ENCODE results near the gene FOXP3.

Gene FOXP3

DNA sequence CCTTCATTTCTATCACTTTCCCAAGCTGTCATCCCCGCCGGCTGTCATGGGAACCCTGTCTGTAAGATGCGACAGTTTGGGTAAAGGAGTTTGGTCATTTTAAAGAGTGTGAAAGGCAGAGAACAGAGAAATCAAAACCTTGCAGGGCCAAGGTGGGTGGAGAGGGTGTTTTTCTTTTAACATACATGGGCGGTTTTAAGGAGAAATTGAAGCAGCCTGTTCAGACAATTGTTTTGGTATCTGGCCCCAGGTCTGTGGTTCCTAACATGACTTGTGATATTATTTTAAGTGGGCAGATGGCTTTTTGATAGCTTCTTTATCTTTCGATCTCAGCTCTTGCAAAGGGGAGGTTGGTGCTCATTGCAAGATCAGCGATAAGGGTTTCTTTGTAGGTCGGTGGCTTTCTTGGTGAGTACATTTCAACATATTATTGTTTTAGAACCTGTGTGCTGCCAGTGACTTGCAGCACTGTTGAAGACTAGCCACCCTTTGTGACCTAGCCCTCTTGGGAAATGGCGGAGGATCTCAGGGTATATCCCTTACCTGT, 8.7 kb upstream of the FOXP3 start:
- DNase-seq (ENCODE audit: low read depth, low spot score), result no peak

GRCh38 chrX:49272421-49272820, 7.9 kb upstream of the FOXP3 start:
- no peak for DNase-seq (ENCODE audit: low read depth, low spot score)

GRCh38 chrX:49271341-49271740, 6.8 kb upstream of the FOXP3 start:
- no peak for DNase-seq (ENCODE audit: low read depth, low spot score)

DNA sequence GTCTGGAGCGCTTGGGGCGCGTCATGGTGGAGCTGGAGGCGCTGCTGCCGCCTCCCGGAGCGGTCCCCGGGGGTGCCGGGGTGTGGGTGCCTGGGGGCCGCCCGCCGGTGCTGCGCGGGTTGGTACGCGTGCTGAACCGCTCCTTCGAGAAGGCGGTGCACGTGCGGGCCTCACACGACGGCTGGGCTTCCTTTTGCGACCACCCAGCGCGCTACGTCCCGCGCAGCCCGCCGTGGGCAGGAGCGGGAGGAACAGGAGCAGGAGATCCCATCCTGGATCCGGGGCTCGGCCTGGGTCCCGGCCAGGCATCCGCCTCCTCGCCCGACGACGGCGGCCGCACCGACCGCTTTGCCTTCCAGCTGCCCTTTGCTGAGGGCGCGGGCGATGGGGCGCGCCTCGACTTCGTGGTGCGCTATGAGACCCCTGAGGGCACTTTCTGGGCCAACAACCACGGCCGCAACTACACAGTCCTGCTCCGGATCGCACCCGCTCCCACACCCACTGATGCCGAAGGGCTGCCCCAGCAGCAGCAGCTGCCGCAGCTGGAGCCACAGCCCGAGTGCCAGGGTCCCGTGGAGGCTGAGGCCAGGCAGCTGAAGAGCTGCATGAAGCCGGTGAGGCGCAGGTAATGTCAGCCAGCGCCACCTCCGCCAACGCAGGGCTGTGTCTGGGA, 5.9 kb upstream of the FOXP3 start:
- DNase-seq (ENCODE audit: low read depth, low spot score), result no peak

DNA sequence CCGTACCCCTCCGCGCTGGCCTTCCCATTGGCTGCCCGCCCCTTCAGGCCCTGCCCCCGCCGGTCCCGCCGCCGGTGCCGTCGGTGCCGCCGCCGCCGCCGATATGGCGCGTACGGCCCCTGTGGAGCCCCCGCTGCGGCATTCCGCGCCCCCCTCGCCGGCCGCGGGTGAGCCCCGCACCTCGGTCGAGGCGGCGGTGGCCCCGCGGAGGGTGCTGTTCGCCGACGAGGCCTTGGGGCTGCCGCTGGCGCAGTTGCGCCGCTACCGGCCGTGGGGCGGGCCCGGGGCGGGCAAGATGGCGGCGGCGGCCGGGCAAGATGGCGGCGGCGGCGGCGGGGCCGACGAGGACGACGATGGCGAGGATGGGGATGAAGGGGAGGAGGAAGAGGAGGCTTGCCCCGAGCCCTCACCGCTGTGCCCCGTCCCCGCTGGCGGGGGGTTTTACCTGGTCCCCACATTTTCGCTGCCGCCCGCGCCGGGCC, 5.3 kb upstream of the FOXP3 start, which contains the start of gene PPP1R3F:
Gene PPP1R3F (plus strand): TSS at position 27 of the 482 bp plus-strand sequence. CDS start 77 bp downstream, at position 104.
- no peak for DNase-seq (ENCODE audit: low read depth, low spot score)

- peak; percentile 87 for DNase-seq (ENCODE audit: low read depth, low spot score)
Measured at GRCh38 chrX:49269010-49269766, 4.7 kb upstream of the FOXP3 start.

DNA sequence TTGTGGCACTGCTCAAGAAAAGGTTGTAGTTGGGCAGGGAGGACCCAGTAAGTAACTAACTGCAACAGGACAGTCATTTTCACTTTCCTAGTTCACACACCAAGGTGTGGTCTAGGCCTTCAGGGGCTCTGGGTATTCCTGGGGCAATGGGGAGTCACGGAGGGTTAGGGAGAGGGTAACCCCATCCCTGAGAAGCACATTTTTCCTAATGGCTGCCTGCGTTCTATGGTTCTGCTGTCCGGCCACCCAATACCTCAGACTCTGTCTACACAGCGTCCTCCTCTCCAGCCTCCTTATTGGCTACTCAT, 4.1 kb upstream of the FOXP3 start:
- DNase-seq (ENCODE audit: low read depth, low spot score), result no peak

GRCh38 chrX:49266523-49267445, 2.3 kb upstream of the FOXP3 start:
- no peak for DNase-seq (ENCODE audit: low read depth, low spot score)

DNA sequence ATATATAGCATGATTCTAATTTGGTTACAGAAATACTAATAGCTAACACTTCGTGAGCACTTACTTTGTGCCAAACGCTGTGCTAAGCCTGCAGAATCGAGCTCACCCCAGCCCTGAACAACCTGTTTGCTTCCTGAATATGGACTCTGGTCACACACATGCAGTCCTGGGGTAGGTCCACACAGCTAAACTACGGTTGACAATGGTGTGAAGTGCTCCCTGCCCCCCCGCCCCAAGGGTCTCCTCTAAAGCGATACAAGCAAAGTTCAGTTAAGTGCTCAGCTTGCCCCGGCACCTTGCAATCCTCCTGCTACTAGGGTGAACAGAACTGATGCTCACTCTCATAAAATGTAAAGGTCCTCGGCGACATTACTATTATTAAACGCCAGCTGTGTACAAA, 879 bp downstream of the FOXP3 start:
- no peak for DNase-seq (ENCODE audit: low read depth, low spot score)

- no peak for DNase-seq (ENCODE audit: low read depth, low spot score)
Measured at GRCh38 chrX:49262603-49263002, 1.9 kb downstream of the FOXP3 start.

DNA sequence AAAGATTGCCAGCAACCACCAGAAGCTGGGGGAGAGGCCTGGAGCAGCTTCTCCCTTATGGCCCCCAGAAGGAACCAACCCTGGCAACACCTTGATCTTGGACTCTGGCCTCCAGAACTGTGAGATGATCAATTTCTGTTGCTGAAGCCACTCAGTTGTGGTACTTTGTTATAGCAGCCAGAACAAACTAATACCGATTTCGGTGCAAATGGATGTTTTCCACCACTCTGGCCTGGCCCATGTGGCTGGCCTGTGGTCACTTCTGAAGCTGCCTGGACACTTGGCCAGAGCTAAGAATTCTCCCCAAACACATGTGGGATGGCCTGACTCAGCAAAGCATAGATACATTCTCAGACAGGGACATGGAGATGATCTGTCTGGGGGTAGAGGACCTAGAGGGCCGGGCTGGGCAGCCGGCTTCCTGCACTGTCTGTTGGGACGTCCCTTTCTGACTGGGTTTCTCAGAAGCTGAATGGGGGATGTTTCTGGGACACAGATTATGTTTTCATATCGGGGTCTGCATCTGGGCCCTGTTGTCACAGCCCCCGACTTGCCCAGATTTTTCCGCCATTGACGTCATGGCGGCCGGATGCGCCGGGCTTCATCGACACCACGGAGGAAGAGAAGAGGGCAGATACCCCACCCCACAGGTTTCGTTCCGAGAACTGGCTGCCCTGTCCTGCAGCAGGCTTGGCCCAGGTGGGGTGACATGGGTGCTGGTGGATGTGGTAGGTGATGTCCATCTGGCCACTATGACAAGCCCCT, 4.1 kb downstream of the FOXP3 start:
- DNase-seq (ENCODE audit: low read depth, low spot score), result no peak

GRCh38 chrX:49258749-49259124, 5.8 kb downstream of the FOXP3 start:
- DNase-seq (ENCODE audit: low read depth, low spot score), result no peak

DNA sequence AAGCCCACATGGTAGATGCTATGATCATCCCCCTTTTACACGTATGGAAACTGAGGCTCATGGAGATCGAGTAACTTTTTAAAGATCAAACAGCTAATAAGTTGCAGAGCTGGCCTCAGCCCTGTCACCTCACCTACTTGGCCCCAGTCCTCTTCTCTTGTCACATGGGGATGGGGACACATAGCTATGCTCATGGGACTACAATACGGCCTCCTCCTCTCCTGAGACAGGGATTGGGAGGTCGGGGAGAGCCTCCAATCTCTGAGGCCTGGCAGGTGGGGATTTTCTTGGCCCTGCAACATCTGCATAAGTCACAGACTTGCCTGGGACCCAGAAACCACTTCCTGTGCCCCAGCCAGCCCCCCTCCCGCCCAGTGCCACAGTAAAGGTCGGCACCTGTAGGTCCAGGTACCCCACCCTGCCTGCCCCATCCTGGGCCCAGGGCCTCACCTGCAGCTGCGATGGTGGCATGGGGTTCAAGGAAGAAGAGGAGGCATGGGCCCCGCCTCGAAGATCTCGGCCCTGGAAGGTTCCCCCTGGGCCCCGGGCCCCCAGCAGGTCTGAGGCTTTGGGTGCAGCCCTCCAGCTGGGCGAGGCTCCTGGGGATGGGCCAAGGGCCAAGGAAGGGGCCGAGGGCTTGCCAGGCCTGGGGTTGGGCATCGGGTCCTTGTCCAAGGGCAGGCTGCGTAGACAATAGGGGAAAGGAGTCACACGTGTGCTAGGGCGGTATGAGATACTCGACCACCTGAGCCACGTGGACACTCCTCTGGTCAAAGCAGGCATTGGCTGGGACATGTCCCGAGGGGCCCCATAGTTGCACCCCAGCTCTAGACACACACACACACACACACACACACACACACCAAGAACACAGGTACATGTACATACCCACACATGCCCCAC, 6.4 kb downstream of the FOXP3 start:
- no peak for DNase-seq (ENCODE audit: low read depth, low spot score)

DNA sequence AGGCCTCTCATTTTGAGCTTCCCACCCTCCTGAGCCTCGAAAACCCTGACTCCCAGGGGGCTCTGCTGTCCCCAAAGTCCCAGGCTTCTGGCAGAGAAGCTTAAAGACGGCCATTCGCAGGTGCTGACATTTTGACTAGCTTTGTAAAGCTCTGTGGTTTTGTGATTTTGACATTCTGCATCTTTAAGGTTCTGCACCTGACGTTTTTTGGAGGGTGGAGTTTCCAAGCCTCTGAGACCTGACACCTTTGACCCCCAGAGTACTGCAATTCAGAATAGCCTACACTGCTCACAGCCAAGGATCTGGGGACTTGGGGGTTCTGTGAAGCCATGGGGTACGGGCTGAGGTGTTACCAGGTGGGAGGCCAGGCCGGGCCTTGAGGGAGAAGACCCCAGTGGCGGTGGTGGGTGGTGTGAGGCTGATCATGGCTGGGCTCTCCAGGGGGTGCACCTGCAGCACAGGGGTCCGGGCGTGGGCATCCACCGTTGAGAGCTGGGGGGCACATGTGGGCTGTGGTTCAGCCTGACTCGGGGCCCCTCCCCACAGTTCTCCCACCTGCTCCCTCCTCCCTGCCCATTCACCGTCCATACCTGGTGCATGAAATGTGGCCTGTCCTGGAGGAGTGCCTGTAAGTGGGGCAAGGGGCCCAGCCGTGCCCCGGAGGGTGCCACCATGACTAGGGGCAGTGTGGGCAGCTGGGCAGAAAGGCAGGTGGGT, 7.3 kb downstream of the FOXP3 start:
- DNase-seq (ENCODE audit: low read depth, low spot score), result no peak

DNA sequence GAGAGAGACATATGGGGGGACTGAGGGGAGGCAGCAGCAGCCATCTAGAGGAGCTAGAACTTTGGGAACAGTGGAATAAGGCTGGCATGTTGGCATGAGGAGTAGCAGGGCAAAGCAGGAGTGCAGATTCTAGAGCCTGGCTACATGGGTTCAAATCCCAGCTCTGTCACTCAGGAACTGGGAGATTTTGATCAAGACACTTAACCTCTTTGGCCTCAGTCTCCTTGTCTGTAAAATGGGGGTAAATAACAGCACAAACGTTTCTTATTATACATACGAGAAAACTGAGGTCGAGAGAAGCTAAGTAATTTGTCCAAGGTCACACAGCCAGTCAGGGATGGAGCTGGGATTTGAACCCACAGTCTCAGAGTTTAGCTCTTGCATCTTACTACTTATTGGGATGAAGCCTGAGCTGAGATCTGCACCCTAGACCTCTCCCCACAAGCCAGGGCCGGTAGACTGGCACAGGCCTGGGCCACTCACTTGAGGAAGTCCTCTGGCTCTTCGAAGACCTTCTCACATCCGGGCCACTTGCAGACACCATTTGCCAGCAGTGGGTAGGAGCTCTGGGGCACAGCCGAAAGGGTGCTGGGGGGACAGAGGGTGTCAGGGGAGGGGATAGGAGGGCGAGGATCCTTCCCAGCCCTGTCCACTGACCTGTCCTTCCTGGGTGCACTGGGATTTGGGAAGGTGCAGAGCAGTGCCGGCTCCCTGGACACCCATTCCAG, 8.1 kb downstream of the FOXP3 start:
- no peak for DNase-seq (ENCODE audit: low read depth, low spot score)

- DNase-seq (ENCODE audit: low read depth, low spot score), result no peak
Measured at GRCh38 chrX:49254639-49255038, 9.9 kb downstream of the FOXP3 start.

- no peak for DNase-seq (ENCODE audit: low read depth, low spot score)
Measured at GRCh38 chrX:49251325-49251724, 13.2 kb downstream of the FOXP3 start.

DNA sequence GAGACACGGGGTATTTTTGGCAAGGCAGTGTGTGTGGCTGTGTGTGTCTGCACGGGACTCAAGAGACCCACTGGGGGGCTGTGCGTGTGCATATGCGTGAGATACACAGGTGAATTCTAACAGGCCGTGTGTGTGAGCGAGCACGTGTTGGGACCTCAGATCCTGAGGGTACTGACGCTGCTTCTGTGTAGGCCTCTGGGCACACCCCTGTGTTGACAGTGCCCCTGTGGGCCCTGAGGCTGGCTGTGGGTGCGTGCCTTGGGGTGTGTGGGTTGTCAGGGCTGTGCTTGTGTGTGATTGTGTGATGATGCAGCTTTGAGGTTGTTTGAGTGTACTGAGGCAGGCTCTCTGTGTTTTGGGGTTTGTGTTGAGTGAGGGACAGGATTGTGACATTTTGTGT, 13.9 kb downstream of the FOXP3 start:
- DNase-seq (ENCODE audit: low read depth, low spot score), result no peak

GRCh38 chrX:49250066-49250465, 14.4 kb downstream of the FOXP3 start:
- no peak for DNase-seq (ENCODE audit: low read depth, low spot score)
